HG03442 (cell line): ENCODE results near the gene FBRS.
"Not testable (repeated sequence)": the region's sequence is repeated elsewhere in the genome, so short reads cannot be mapped to it uniquely, and the experiment has no call there.

Experiments
- ATAC-seq: cut with Tn5 transposase; IDR thresholded peaks from one replicate; pipeline ENCODE4 v1.9.1; 2021; ENCODE audit warnings: mild to moderate bottlenecking, moderate library complexity; ENCODE audit not compliant: unreplicated experiment

FBRS gene

DNA sequence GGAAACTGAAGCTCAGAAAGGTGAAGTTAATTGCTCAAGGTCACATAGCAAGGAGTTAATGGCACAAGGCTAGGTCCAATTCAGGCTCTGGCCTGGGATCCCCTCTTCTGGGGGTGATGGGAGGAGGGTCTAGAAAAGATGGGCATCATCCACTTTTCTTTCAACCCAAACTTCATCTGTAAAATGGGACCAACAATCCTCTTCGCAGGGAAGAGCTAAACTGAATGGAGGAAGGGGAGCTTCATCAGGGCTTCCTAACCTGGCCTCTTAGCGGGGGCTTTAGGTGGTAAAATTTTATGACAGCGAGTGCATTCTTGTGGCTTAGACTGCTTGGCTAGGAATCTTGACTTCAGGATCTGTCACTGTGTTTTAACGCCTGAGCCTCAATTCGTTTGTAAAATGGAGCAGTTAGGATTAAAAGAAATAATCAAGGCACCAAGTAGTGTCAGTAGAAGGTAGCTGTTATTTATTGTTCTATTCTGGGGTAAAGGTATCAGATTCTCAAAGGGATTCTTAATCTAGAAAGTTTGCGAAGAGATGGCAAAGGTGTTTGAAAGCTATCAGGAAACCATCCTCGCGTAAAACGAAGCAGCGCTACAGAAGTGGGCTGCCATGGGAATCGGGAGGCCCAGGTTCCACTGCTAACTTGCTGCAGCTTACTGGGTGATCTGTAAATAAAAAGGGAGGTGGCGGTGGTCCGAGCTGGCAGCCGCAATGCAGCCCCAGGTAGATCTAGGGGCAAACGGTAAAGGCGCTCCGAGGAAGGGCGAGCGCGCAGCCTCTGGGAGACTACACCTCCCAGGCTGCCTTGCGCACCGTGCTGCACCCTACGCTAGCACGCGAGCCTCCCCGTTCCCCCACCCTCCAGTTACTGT lies 39.3 kb downstream of the FBRS start:
- ATAC-seq: no peak

DNA sequence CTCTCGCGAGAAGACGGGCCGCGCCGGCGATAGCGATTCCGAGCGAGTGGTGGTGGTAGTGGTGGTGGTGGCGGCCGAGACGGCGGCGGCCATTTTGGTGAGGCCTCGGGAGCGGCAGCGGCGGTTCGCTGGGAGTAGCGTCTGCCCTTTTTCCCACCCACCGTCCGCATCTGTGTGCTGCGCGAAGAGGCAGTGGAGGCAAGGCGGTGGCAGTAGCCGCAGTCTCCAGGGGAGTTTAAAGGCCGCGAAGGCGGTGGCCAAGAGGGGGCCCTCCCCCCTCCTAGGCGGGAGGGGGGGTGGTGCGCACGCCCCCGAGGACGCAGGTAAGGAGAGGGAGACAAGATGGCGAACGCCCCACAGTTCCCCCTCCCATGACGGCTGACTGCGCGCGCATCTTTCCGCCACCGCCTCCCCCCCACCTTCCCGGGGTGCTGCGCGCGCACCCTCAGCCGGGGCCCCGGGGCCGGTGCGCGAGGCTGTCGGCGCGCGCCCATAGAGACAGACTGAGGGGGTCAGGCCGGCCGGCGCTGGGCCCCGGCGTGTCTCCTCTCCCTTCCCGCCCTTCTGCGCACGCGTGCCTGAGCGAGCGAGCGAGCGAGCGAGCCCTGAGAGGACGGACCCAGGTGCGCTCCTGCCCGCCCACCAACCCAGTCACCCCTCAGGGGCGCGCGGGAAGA lies 40.0 kb downstream of the FBRS start:
- ATAC-seq: peak; percentile 82

DNA sequence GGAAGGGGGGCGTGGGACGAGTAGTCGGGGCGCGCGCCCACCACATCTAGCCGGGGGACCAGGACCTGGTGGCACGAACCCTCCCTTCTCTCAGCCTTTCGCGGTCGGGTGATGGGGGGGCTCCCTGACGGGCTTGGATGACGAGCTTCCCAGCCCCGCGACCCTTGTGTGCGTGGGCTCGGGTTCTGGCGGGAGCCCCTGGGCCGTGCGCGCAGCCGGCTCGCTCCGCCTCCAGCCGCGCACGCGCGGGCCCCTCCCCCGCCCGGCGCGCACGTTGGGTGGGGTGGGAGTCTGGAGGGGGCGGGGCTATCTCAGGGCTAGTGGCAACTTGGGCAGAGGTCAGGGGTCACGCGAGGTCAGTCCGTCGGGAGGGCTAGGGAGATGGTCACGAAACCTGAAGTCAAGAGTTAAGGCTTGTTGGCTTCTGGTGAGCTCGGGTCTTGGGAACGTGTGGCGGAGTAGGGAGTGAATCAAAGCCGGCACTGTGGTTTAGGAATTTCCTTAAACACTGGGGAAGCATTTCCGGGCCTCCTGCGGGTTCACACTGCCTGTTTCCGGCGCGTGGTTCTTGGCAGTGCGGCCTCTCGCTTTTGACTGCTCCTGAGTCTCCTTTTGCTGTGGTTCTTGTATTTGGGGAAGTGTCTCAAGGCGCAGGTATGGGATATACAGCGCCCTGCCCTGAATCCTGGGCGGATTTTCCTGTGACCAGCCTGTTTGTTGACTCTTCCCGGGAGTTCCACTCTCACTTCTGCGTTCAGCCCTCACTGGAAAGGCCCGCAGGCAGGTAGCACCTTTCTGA lies 40.8 kb downstream of the FBRS start, which contains the start of gene SRCAP:
TSS of gene SRCAP (plus strand) at position 356 of the 799 bp plus-strand sequence. CDS start 1,654 bp downstream, outside the sequence.
- ATAC-seq: peak; percentile 31

DNA sequence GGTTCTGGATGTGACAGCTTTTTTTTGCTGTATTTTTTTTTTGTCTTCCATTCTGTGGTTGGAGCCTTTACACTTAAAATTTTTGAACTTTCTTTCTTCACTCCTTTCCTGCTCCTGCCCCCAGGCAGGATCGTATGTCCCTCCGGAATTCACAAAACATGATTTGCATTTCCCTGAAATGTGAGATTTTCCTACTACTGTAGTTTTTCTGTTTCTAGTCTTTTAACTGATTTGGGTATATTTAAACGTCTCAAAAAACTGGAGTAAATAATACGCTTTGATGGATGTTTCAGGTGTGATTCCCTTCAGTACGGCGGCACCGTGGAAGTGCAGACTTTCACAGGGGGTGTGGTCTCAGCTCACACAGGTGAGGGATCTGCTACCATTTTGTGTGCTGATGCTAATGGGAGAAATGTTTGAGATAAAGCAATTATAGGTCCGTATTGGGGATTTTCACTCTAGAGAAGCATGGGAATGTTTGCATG lies 41.4 kb downstream of the FBRS start:
- ATAC-seq: no peak

DNA sequence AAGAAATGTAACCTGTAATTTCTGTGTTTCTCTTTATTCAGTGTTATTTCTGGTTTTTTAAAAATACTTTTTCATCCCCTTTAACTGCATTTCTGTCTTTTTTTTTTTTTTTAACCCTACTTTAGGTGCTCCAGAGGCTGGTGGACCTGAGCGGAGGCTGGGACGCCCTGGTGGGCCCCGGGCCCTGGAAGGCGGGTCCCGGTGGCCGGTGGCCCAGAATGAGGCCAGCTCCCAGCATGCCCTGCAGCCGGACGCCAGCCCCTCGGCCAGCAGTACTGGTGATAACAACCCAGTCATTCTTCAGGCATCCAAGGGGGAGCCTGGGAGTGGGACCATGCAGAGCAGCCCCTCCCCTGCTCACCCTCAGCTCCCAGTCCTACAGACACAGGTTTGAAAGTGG lies 42.3 kb downstream of the FBRS start:
- ATAC-seq: no peak

DNA sequence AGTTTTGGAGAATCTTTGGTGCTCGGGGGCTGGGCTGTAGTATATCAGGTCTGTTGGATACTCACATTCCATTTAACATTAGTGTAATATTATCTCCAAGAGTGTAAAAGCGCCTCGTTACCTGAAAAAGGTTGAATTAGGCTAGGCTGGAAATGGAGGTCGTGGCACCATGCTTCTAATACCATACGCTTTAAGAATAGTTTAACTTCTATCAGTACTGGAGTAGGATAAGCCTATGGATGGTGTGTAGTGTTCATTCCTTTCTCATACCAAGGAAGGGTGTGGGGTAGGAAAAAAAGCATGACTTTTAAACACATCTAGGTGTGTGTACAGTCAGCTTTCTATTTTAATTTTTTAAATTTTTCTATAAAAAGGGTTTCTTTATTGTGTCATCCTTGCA lies 42.7 kb downstream of the FBRS start:
- no peak for ATAC-seq

DNA sequence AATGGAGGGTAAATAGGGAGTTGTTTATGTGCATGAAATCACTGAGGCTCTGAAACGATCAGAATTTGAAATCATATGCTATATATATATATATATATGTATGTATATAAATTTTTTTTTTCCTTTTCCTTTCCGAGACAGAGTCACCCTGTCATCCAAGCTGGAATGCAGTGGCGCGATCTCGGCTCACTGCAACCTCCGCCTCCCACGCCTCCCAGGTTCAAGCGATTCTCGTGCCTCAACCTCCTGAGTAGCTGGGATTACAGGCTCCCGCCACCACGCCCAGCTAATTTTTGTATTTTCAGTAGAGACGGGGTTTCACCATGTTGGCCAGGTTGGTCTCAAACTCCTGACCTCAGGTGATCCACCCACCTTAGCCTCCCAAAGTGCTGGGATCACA lies 44.8 kb downstream of the FBRS start:
- ATAC-seq: not testable (repeated sequence)

DNA sequence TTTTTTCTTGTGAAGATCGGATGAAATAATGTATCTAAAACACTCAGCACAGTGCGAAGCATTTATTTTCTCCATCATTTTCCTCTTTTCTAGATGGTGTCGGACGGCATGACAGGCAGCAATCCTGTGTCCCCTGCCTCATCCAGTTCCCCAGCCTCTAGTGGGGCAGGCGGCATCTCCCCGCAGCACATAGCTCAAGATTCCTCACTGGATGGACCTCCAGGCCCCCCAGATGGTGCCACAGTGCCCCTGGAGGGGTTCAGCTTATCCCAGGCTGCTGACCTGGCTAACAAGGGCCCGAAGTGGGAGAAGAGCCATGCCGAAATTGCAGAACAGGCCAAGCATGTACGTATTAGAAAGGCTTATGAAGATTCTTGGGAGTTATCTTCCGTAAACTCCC lies 45.7 kb downstream of the FBRS start:
- ATAC-seq: no peak

DNA sequence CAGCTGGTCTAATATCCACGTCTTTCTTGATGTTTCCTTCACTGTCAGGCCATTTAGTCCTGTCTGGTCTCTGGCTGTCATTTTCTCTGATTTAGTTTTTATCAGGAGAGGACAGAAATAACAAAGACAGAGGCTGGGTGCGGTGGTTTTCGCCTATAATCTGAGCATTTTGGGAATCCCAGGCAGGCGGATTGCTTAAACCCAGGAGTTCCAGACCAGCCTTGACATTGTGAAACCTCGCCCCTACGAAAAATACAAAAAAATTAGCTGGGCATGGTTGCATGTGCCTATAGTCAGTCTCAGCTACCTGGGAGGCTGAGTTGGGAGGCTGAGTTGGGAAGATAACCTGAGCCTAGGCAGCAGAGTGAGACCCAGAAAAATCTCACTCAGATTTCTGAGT lies 47.8 kb downstream of the FBRS start:
- ATAC-seq: no peak

DNA sequence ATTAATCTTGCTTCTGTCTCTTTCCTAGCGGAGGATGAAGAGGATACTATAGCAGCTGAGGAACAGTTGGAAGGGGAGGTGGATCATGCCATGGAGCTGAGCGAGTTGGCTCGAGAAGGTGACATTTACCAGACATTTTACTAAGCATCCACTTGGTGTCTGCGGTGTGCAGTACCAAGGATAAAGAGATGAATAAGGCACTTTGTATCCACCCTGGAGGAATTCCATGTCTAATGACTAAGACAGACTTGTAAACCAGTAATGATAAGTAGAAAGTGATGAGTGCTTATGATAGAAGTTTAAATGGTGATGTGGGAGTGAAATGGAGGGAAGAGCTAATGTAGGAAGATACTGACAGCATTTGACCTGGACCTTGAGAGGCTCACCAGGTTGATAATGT lies 52.7 kb downstream of the FBRS start:
- ATAC-seq: no peak

DNA sequence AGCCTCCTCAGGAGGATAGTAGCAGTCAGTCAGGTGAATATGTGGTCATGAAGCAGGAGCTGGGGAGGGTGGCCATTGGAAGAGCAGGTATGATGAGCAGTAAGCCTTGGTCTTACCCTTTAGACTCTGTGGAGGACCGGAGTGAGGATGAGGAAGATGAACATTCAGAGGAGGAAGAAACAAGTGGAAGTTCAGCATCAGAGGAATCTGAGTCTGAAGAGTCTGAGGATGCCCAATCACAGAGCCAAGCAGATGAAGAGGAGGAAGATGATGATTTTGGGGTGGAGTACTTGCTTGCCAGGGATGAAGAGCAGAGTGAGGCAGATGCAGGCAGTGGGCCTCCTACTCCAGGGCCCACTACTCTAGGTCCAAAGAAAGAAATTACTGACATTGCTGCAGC lies 53.5 kb downstream of the FBRS start:
- no peak for ATAC-seq

DNA sequence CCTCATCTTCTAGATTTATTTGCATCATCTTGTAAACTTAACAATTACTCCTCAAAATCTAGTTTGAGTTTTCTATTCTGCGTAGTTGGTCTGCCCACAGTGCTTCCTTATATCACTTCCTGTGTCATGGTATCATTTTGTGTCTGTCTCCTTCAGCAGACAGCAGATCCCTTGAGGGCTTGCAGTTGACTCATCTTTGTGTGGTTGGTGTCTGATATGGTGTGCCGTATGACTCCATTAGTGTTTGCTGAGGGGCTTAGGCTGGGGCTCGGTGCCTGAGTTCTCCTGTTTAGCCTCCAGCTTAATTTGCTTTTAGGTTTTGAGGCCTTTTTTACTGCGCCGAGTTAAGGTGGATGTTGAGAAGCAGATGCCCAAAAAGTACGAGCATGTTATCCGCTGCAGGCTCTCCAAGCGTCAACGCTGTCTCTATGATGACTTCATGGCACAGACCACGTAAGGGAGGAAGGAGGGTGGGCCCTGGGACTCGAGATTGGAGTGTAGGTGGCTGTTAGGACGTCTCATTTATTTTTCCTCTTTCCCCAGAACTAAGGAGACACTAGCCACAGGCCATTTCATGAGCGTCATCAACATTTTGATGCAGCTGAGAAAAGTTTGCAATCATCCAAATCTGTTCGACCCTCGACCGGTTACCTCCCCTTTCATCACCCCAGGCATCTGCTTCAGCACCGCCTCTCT lies 57.7 kb downstream of the FBRS start:
- peak; percentile 63 for ATAC-seq

DNA sequence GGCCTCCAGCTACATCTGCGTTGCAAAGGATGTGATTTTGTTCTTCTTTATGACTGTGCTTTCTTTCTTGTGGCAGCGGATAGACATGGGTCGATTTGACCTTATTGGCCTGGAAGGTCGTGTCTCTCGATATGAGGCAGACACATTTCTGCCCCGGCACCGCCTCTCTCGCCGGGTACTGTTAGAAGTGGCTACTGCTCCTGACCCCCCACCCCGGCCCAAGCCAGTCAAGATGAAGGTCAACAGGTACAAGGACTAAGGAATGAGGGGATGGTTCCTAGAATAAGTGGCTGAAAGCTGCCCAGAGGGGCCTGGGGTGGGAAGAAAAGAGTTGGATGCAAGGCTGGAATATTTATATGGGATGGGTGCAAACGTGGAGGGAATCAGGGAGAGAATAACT lies 61.9 kb downstream of the FBRS start:
- no peak for ATAC-seq
